ENCODE measurements around the gene ZYX. TPM values are rescaled to one million over a fixed set of nuclear protein-coding genes. Genes with fewer than 3 reads are reported as not detected.
A peak's percentile ranks its signal among the peaks of the same experiment; 100 is the strongest.

ZYX gene
- total RNA-seq, 6 donors from 2014 or later, result 44.6 to 345 (median 222) TPM

DNA sequence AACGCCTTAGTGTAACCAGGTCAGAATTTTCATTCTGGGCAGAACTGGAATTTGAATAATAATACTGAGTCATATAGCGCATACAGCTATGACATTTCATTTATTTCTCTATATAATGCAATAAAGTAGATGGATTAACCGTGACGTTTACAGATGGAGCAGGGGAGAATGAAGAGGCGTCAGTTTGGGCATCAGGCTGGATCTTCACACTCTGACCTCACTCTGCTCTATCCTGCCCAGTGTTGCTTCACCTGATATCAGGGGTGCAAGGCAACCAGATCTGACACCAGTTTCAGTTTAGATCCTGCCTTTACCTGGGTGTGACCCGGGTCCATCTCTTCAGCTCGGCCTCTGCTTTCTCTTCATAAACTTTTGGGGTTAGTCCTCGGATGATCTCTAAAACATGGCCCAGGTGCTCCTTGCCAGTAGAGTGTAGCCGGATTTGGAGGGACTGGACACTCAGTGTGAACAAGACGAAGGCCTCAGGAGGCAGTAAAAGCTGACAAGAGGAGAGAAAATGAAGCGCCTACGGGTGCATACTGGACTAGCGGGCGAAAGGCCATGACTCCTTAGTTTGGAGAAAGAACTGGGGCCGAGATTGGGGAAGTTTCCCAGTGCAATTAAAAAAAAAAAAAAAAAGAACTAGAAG lies 1.4 kb upstream of the ZYX start:
- 34 to 37% methylated on average over 15 of the region's 15 CpGs for WGBS, 2 donors
- Histone ChIP-seq H3K4me3 (peak overlapping the region in 3 of 4 donors; percentile 93 to 99 (median 97)), H3K4me1 (peaks cover 52 to 81% (median 59%) of the 10 kb centered on the region in 4 donors), H3K9me3 (no peaks in the 10 kb centered on the region), H3K27ac (peak overlapping the region; percentile 97 to 99 (median 98)), H3K27me3 (no peaks in the 10 kb centered on the region), H3K36me3 (peaks cover 0 to 16% (median 2%) of the 10 kb centered on the region in 4 donors)
- TF ChIP-seq POLR2A (IDR thresholded peaks at IDR 0.05) (no peak), POLR2AphosphoS5 (IDR thresholded peaks at IDR 0.05) (peak in 1 of 2 donors; percentile 22)
- no peak for DNase-seq
- no peak for ATAC-seq (ENCODE audit: low FRiP score in 2 of 2)

DNA sequence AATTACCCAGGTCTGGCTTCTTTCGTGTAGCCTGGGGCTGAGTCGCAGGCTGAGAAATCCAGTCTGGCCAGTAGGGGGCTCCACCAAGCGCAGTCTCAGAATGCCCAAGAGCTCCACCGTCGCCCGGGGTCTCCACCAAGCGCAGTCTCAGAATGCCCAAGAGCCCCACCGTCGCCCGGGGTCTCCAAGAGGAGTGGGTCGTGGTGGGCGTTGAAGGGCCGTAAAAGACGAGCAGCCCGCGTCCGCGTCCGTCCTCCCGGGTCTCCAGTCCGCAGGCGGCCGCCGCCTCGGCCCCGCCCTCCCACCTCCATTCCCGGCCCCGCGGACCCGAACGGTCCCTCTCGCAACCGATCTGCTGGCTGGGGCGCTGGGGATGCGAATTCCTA lies 892 bp upstream of the ZYX start:
- peak overlapping the region; percentile 97 to 99 (median 98) for H3K27ac ChIP-seq
- H3K36me3 ChIP-seq, result peaks cover 0 to 16% (median 2%) of the 10 kb centered on the region in 4 donors
- peaks cover 52 to 81% (median 60%) of the 10 kb centered on the region in 4 donors for H3K4me1 ChIP-seq
- WGBS, 2 donors, result 0 to 1% methylated on average over 18 to 29 of the region's 35 CpGs
- H3K9me3 ChIP-seq, result no peaks in the 10 kb centered on the region
- H3K27me3 ChIP-seq, result no peaks in the 10 kb centered on the region
- TF ChIP-seq, protein P1, sequence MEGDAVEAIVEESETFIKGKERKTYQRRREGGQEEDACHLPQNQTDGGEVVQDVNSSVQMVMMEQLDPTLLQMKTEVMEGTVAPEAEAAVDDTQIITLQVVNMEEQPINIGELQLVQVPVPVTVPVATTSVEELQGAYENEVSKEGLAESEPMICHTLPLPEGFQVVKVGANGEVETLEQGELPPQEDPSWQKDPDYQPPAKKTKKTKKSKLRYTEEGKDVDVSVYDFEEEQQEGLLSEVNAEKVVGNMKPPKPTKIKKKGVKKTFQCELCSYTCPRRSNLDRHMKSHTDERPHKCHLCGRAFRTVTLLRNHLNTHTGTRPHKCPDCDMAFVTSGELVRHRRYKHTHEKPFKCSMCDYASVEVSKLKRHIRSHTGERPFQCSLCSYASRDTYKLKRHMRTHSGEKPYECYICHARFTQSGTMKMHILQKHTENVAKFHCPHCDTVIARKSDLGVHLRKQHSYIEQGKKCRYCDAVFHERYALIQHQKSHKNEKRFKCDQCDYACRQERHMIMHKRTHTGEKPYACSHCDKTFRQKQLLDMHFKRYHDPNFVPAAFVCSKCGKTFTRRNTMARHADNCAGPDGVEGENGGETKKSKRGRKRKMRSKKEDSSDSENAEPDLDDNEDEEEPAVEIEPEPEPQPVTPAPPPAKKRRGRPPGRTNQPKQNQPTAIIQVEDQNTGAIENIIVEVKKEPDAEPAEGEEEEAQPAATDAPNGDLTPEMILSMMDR (IDR thresholded peaks at IDR 0.05), result peak; percentile 86 to 96 (median 92)
- TF ChIP-seq POLR2AphosphoS5 (IDR thresholded peaks at IDR 0.05), result peak in 1 of 2 donors; percentile 11
- no peak for TF ChIP-seq POLR2A (IDR thresholded peaks at IDR 0.05)
- no peak for TF ChIP-seq EP300 (IDR thresholded peaks at IDR 0.05)
- H3K4me3 ChIP-seq, result peak overlapping the region; percentile 93 to 99 (median 98)
- DNase-seq (peak; percentile 88 to 94), ATAC-seq (ENCODE audit: low FRiP score in 2 of 2) (peak; percentile 87 to 89)

DNA sequence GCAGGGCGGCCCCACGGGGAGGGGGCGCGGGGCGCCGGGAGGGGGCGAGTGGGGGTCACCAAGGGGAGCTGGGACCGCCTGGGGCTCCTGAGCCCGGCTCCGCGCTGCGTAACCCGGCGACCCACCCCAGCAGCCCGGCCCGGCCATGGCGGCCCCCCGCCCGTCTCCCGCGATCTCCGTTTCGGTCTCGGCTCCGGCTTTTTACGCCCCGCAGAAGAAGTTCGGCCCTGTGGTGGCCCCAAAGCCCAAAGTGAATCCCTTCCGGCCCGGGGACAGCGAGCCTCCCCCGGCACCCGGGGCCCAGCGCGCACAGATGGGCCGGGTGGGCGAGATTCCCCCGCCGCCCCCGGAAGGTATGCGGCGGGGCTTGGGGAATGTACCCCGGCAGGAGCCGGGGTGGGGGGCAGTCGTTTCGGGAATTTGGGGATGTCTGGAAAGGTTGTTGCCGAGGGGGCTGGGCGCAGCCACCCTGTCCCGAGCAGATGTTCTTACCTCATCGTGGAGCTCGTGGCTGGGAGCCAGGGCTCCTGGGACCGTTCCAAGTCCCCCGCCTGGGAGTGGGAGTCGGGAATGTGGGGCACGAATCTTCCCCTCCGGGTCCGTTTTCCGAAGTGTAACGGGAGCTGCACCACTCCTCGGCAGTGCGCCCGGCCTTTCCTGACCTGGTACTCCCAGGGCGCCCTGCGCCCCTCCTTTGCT lies 431 bp downstream of the ZYX start:
- Histone ChIP-seq H3K4me1 (peaks cover 56 to 82% (median 62%) of the 10 kb centered on the region in 4 donors), H3K4me3 (peak overlapping the region; percentile 89 to 99 (median 95)), H3K9me3 (no peaks in the 10 kb centered on the region), H3K27ac (peak overlapping the region; percentile 97 to 99 (median 98)), H3K36me3 (peaks cover 0 to 16% (median 2%) of the 10 kb centered on the region in 4 donors), H3K27me3 (no peaks in the 10 kb centered on the region)
- 3% methylated on average over 41 of the region's 64 CpGs; no CpG with 5 or more reads in 1 of the 2 donors for WGBS, 2 donors
- TF ChIP-seq POLR2AphosphoS5 (IDR thresholded peaks at IDR 0.05) (peak in 1 of 2 donors; percentile 14), POLR2A (IDR thresholded peaks at IDR 0.05) (no peak)
- peak in 1 of 2 donors; percentile 1 for ATAC-seq (ENCODE audit: low FRiP score in 2 of 2)
- peak; percentile 54 to 94 for DNase-seq

DNA sequence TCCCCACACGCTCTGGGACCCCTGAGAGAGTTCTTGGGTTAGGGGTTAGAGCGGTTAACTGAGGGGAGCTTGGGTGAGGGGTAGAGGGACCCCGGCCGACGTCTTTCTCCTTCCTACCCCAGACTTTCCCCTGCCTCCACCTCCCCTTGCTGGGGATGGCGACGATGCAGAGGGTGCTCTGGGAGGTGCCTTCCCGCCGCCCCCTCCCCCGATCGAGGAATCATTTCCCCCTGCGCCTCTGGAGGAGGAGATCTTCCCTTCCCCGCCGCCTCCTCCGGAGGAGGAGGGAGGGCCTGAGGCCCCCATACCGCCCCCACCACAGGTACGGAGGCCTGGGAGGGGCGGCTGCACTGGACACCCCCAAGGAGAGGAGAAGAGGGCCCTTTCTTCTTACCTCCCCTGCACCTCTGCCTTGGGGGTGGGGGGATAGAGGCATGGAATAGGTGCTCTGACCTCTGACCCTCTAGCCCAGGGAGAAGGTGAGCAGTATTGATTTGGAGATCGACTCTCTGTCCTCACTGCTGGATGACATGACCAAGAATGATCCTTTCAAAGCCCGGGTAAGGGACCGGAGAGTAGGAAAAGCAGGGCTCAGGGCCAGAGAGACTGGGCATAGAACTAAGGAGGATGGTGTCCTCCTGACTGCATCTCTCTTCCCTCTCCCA lies 1.1 kb downstream of the ZYX start:
- H3K9me3 ChIP-seq, result no peaks in the 10 kb centered on the region
- H3K27me3 ChIP-seq, result no peaks in the 10 kb centered on the region
- WGBS, 2 donors, result 47 to 50% methylated on average over 7 to 21 of the region's 21 CpGs
- H3K4me3 ChIP-seq, result peak overlapping the region; percentile 89 to 99 (median 95)
- H3K4me1 ChIP-seq, result peaks cover 60 to 84% (median 67%) of the 10 kb centered on the region in 4 donors
- DNase-seq, result no peak
- ATAC-seq (ENCODE audit: low FRiP score in 2 of 2), result no peak
- H3K36me3 ChIP-seq, result peaks cover 0 to 22% (median 7%) of the 10 kb centered on the region in 4 donors
- H3K27ac ChIP-seq, result peak overlapping the region; percentile 97 to 99 (median 98)
- TF ChIP-seq, protein P1 (IDR thresholded peaks at IDR 0.05), result no peak
- TF ChIP-seq POLR2AphosphoS5 (IDR thresholded peaks at IDR 0.05), result no peak
- TF ChIP-seq EP300 (IDR thresholded peaks at IDR 0.05), result no peak
- no peak for TF ChIP-seq POLR2A (IDR thresholded peaks at IDR 0.05)

DNA sequence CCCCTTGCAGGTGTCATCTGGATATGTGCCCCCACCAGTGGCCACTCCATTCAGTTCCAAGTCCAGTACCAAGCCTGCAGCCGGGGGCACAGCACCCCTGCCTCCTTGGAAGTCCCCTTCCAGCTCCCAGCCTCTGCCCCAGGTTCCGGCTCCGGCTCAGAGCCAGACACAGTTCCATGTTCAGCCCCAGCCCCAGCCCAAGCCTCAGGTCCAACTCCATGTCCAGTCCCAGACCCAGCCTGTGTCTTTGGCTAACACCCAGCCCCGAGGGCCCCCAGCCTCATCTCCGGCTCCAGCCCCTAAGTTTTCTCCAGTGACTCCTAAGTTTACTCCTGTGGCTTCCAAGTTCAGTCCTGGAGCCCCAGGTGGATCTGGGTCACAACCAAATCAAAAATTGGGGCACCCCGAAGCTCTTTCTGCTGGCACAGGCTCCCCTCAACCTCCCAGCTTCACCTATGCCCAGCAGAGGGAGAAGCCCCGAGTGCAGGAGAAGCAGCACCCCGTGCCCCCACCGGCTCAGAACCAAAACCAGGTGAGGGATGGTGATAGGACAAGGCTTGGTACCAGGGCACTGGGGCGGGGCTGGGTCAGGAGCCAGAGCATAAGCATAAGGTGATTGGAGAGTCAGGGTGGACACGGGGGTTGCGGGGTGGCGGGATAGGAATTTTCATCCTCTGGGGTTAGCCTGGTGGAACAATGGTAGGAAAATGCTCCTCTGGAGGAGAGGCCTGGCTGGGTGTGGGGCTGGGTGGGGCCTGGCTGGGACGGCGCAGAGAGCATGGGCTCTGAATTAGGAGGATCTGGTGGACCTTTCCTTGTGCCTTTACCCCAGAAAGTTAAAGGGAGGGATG lies 1.9 kb downstream of the ZYX start:
- no peaks in the 10 kb centered on the region for H3K27me3 ChIP-seq
- H3K36me3 ChIP-seq, result peaks cover 0 to 30% (median 14%) of the 10 kb centered on the region in 4 donors
- TF ChIP-seq EP300 (IDR thresholded peaks at IDR 0.05) (no peak), POLR2A (IDR thresholded peaks at IDR 0.05) (no peak), POLR2AphosphoS5 (IDR thresholded peaks at IDR 0.05) (no peak)
- TF ChIP-seq, protein P1 (IDR thresholded peaks at IDR 0.05), result no peak
- H3K9me3 ChIP-seq, result no peaks in the 10 kb centered on the region
- peak overlapping the region; percentile 89 to 99 (median 95) for H3K4me3 ChIP-seq
- peaks cover 61 to 84% (median 68%) of the 10 kb centered on the region in 4 donors for H3K4me1 ChIP-seq
- peak overlapping the region; percentile 97 to 99 (median 98) for H3K27ac ChIP-seq
- ATAC-seq (ENCODE audit: low FRiP score in 2 of 2) (no peak), DNase-seq (no peak)
- 80 to 81% methylated on average over 12 to 15 of the region's 15 CpGs for WGBS, 2 donors
